Activated CD4-positive, alpha-beta T cell treated with anti-CD3 and anti-CD28 coated beads for 36 hours (primary cell): ENCODE measurements around the gene CBFA2T2. TPM values are rescaled to one million over a fixed set of nuclear protein-coding genes. Genes with fewer than 3 reads are reported as not detected.

Source experiments
- ATAC-seq: fragments of 200-7000 bp; cut with Tn5 transposase; one replicate; pipeline ENCODE4 v1.10.0; 2021; ENCODE audit warnings: mild to moderate bottlenecking, moderate library complexity
- CTCF ChIA-PET: fragments of 350-600 bp; sonication (Branson Sonifier 250); formaldehyde crosslinking; loops from one replicate; lab custom pipeline; 2021; ENCODE audit warnings: antibody characterized with exemption; lab: Charles Lee
- POLR2A ChIA-PET: fragments of 350-600 bp; sonication (Branson Sonifier 250); formaldehyde crosslinking; loops from one replicate; lab custom pipeline; 2021; ENCODE audit warnings: antibody characterized with exemption, inconsistent platforms; lab: Charles Lee
- DNase-seq: peaks from one replicate; pipeline ENCODE4 v3.0.0-alpha.2; 2020
- H3K27ac Mint-ChIP-seq: one replicate; pipeline ENCODE4 v1.8.0; 2021; ENCODE audit warnings: mixed read lengths
- H3K27me3 Mint-ChIP-seq: one replicate; pipeline ENCODE4 v1.8.0; 2021; ENCODE audit warnings: mixed read lengths
- H3K36me3 Mint-ChIP-seq: one replicate; pipeline ENCODE4 v1.8.0; 2021; ENCODE audit warnings: low read depth, mixed read lengths
- H3K4me1 Mint-ChIP-seq: one replicate; pipeline ENCODE4 v1.8.0; 2021; ENCODE audit warnings: mixed read lengths
- H3K4me3 Mint-ChIP-seq: one replicate; pipeline ENCODE4 v1.8.0; 2021; ENCODE audit warnings: mild to moderate bottlenecking, moderate library complexity, mixed read lengths
- H3K9me3 Mint-ChIP-seq: one replicate; pipeline ENCODE4 v1.8.0; 2021; ENCODE audit warnings: low read depth, mixed read lengths
- intact Hi-C, 2 experiments: fragments of 100-400 bp; cut with DNase I in 1 of 2; cut with micrococcal nuclease in 1 of 2; formaldehyde crosslinking; loops; one replicate each; pipeline versions ENCODE4 v1.14.2 to v1.15.1; 2022 to 2024; cut with DNase I, micrococcal nuclease
- total RNA-seq, 2 experiments: library from RNA; stranded (reverse); gene quantifications; one replicate each; pipeline ENCODE4 v1.2.3, GENCODE V29; 2021

Gene CBFA2T2
- total RNA-seq, 2 experiments from 2014 or later, result 10.9 to 12.9 TPM

- ChIA-PET CTCF (interaction anchor here (0.6 to 2.1 kb wide), 3 partner anchors 8 to 1117 kb away, joined by 4 to 10 read pairs (median 6); partner anchors contain the start of gene ACTL10), POLR2A (interaction anchor here (0.6 kb wide), 1 partner anchor 16 kb away, joined by 4 read pairs; no protein-coding TSS in a partner anchor)
- H3K27me3 Mint-ChIP-seq, result no peaks in the 10 kb centered on the region
- peaks cover 50% of the 10 kb centered on the region for H3K4me1 Mint-ChIP-seq
- no peaks in the 10 kb centered on the region for H3K9me3 Mint-ChIP-seq
- intact Hi-C loops, result no loop called here
- DNase-seq, result no peak
- ATAC-seq, result no peak
- peaks cover 29% of the 10 kb centered on the region for H3K36me3 Mint-ChIP-seq
- H3K27ac Mint-ChIP-seq, result peak overlapping the region; percentile 37
- H3K4me3 Mint-ChIP-seq, result peak overlapping the region; percentile 59
Measured at GRCh38 chr20:33675136-33675959, 185.5 kb downstream of the CBFA2T2 start.

- CTCF ChIA-PET, result interaction anchor here (2.1 kb wide), 1 partner anchor 9 kb away, joined by 10 read pairs; the partner anchor contains the start of gene ACTL10
- Mint-ChIP-seq H3K9me3 (no peaks in the 10 kb centered on the region), H3K27me3 (no peaks in the 10 kb centered on the region), H3K36me3 (peaks cover 35% of the 10 kb centered on the region), H3K27ac (no peak overlapping the region), H3K4me1 (peaks cover 58% of the 10 kb centered on the region), H3K4me3 (no peak overlapping the region)
- ATAC-seq (no peak), DNase-seq (no peak)
- intact Hi-C loops, result no loop called here
- POLR2A ChIA-PET, result no interaction called here
Measured at GRCh38 chr20:33676121-33676520, 186.2 kb downstream of the CBFA2T2 start.

GRCh38 chr20:33676652-33677645 lies 187.1 kb downstream of the CBFA2T2 start:
- ATAC-seq, result no peak
- ChIA-PET CTCF (interaction anchor here (0.7 to 9.1 kb wide), 3 partner anchors 10 to 946 kb away, joined by 3 to 91 read pairs (median 3); partner anchors contain the start of gene ACTL10), POLR2A (interaction anchor here (0.7 kb wide), 1 partner anchor 10 kb away, joined by 3 read pairs; no protein-coding TSS in a partner anchor)
- Mint-ChIP-seq H3K4me3 (no peak overlapping the region), H3K9me3 (no peaks in the 10 kb centered on the region), H3K4me1 (peaks cover 66% of the 10 kb centered on the region), H3K27ac (no peak overlapping the region), H3K36me3 (peaks cover 39% of the 10 kb centered on the region), H3K27me3 (no peaks in the 10 kb centered on the region)
- intact Hi-C loops, result no loop called here
- no peak for DNase-seq

GRCh38 chr20:33677991-33678702 lies 188.3 kb downstream of the CBFA2T2 start:
- Mint-ChIP-seq H3K36me3 (peaks cover 43% of the 10 kb centered on the region), H3K9me3 (no peaks in the 10 kb centered on the region), H3K4me3 (no peak overlapping the region), H3K4me1 (peaks cover 75% of the 10 kb centered on the region), H3K27ac (no peak overlapping the region), H3K27me3 (no peaks in the 10 kb centered on the region)
- ChIA-PET POLR2A (no interaction called here), CTCF (interaction anchor here (0.8 to 9.1 kb wide), 3 partner anchors 11 to 267 kb away, joined by 3 to 91 read pairs (median 3); partner anchors contain the start of gene ACTL10)
- ATAC-seq (no peak), DNase-seq (no peak)
- intact Hi-C loops, result no loop called here

GRCh38 chr20:33679758-33680485 lies 190.0 kb downstream of the CBFA2T2 start:
- H3K36me3 Mint-ChIP-seq, result peaks cover 47% of the 10 kb centered on the region
- ChIA-PET CTCF (interaction anchor here (9.1 kb wide), 1 partner anchor 13 kb away, joined by 91 read pairs; the partner anchor contains the start of gene ACTL10), POLR2A (interaction anchor here (0.6 to 1.2 kb wide), 4 partner anchors 10 to 235 kb away, joined by 3 to 8 read pairs (median 3); no protein-coding TSS in a partner anchor)
- no peak overlapping the region for H3K4me3 Mint-ChIP-seq
- DNase-seq (peak; percentile 65), ATAC-seq (peak; percentile 37)
- H3K27ac Mint-ChIP-seq, result peak overlapping the region; percentile 60
- H3K27me3 Mint-ChIP-seq, result no peaks in the 10 kb centered on the region
- peaks cover 76% of the 10 kb centered on the region for H3K4me1 Mint-ChIP-seq
- no peaks in the 10 kb centered on the region for H3K9me3 Mint-ChIP-seq
- intact Hi-C loops, result no loop called here

- ATAC-seq, result no peak
- no peaks in the 10 kb centered on the region for H3K27me3 Mint-ChIP-seq
- DNase-seq, result no peak
- peaks cover 75% of the 10 kb centered on the region for H3K4me1 Mint-ChIP-seq
- no peaks in the 10 kb centered on the region for H3K9me3 Mint-ChIP-seq
- ChIA-PET CTCF (interaction anchor here (0.9 to 9.1 kb wide), 3 partner anchors 13 to 52 kb away, joined by 3 to 91 read pairs (median 3); partner anchors contain the start of genes ACTL10 and ZNF341), POLR2A (interaction anchor here (0.8 kb wide), 1 partner anchor 10 kb away, joined by 3 read pairs; no protein-coding TSS in a partner anchor)
- peaks cover 45% of the 10 kb centered on the region for H3K36me3 Mint-ChIP-seq
- no peak overlapping the region for H3K4me3 Mint-ChIP-seq
- peak overlapping the region; percentile 65 for H3K27ac Mint-ChIP-seq
- intact Hi-C loops, result no loop called here
Measured at GRCh38 chr20:33680686-33681085, 190.8 kb downstream of the CBFA2T2 start.

- Mint-ChIP-seq H3K9me3 (no peaks in the 10 kb centered on the region), H3K36me3 (peaks cover 45% of the 10 kb centered on the region), H3K4me1 (peaks cover 75% of the 10 kb centered on the region), H3K27me3 (no peaks in the 10 kb centered on the region), H3K27ac (peak overlapping the region; percentile 51), H3K4me3 (no peak overlapping the region)
- ChIA-PET POLR2A (interaction anchor here (0.8 kb wide), 1 partner anchor 10 kb away, joined by 3 read pairs; no protein-coding TSS in a partner anchor), CTCF (interaction anchor here (0.9 to 9.1 kb wide), 4 partner anchors 14 to 192 kb away, joined by 3 to 91 read pairs (median 3); partner anchors contain the start of genes ACTL10 and ZNF341)
- ATAC-seq, result no peak
- intact Hi-C loops, result no loop called here
- no peak for DNase-seq
Measured at GRCh38 chr20:33681288-33681687, 191.4 kb downstream of the CBFA2T2 start.

- peaks cover 79% of the 10 kb centered on the region for H3K4me1 Mint-ChIP-seq
- H3K9me3 Mint-ChIP-seq, result no peaks in the 10 kb centered on the region
- POLR2A ChIA-PET, result no interaction called here
- ATAC-seq (peak; percentile 19), DNase-seq (peak; percentile 55)
- intact Hi-C loops, result no loop called here
- peak overlapping the region; percentile 51 for H3K27ac Mint-ChIP-seq
- H3K27me3 Mint-ChIP-seq, result no peaks in the 10 kb centered on the region
- H3K4me3 Mint-ChIP-seq, result no peak overlapping the region
- CTCF ChIA-PET, result interaction anchor here (0.9 to 9.1 kb wide), 3 partner anchors 15 to 193 kb away, joined by 3 to 91 read pairs (median 3); partner anchors contain the start of gene ACTL10
- peaks cover 43% of the 10 kb centered on the region for H3K36me3 Mint-ChIP-seq
Measured at GRCh38 chr20:33681728-33682353, 191.9 kb downstream of the CBFA2T2 start.
